ENCODE measurements around the gene SERTAD4. TPM values are rescaled to one million over a fixed set of nuclear protein-coding genes. Genes with fewer than 3 reads are reported as not detected.

The SERTAD4 gene
- total and polyA plus RNA-seq, 2 of the 8 experiments (the other 6 are each of a cell fraction or from before 2014, with no cell fraction given) = 0.54 to 3.2 TPM

- no peak for TF ChIP-seq SIX5 (IDR thresholded peaks at IDR 0.05; ENCODE audit: low read depth, low read length)
- TF ChIP-seq RNF2 (IDR thresholded peaks at IDR 0.05; ENCODE audit: borderline replicate concordance, low read depth, low read length, missing control alignments, poor library complexity, severe bottlenecking) = no peak
- TF ChIP-seq CTCF (IDR thresholded peaks at IDR 0.05; ENCODE audit: control extremely low read depth in 1 of 3, insufficient read depth in 1 of 3, low read depth in 1 of 3, low read length in 3 of 3) = no peak
- no peak; the same call in 1 of the 2 replicates for TF ChIP-seq E2F6 (IDR thresholded peaks at IDR 0.05)
- TF ChIP-seq TCF12 (IDR thresholded peaks at IDR 0.05; ENCODE audit: low read depth, low read length) = no peak
- 0 out of 2 replicates have a peak, but pooled peaks have one; percentile 18 for TF ChIP-seq TAF1 (IDR thresholded peaks at IDR 0.05; ENCODE audit: low read depth, low read length)
- 0 out of 3 replicates have a peak, but pooled peaks of 1 of the 2 experiments have one; percentile 21 for TF ChIP-seq POLR2A (IDR thresholded peaks at IDR 0.05; ENCODE audit: control extremely low read depth in 1 of 2, low read depth in 2 of 2, low read length in 2 of 2)
- no peak for TF ChIP-seq USF2 (IDR thresholded peaks at IDR 0.05; ENCODE audit: low read length)
- TF ChIP-seq PHF8 (conservative IDR thresholded peaks at IDR 0.05; ENCODE audit: low read depth, low read length) = 0 out of 2 replicates have a peak, but pooled peaks have one; percentile 8
- 0 out of 4 replicates have a peak, but pooled peaks of 1 of the 2 experiments have one; percentile 29 for TF ChIP-seq SIN3A (conservative IDR thresholded peaks at IDR 0.05 in 1 of 2, IDR thresholded peaks at IDR 0.05 in 1 of 2; ENCODE audit: low read depth in 1 of 2, low read length in 2 of 2)
- no peak for TF ChIP-seq JUND (IDR thresholded peaks at IDR 0.05; ENCODE audit: low read length)
- no peak for TF ChIP-seq CREB1 (IDR thresholded peaks at IDR 0.05)
- TF ChIP-seq KDM5A (IDR thresholded peaks at IDR 0.05; ENCODE audit: low read length) = no peak
- 0 out of 2 replicates have a peak, but pooled peaks have one; percentile 1 for TF ChIP-seq MAX (IDR thresholded peaks at IDR 0.05)
- TF ChIP-seq EZH2 (IDR thresholded peaks at IDR 0.05; ENCODE audit: low read depth, low read length, severe bottlenecking) = peak; percentile 51
- TF ChIP-seq SUZ12 (IDR thresholded peaks at IDR 0.05; ENCODE audit: low read length) = peak; percentile 20; the same call in 1 of the 2 replicates
- no peak for TF ChIP-seq EGR1 (IDR thresholded peaks at IDR 0.05; ENCODE audit: borderline replicate concordance, low read depth, low read length)
- TF ChIP-seq POLR2AphosphoS5 (IDR thresholded peaks at IDR 0.05; ENCODE audit: low read depth, low read length) = no peak
- no peak for TF ChIP-seq CEBPB (IDR thresholded peaks at IDR 0.05; ENCODE audit: low read depth, low read length)
Observed at GRCh38 chr1:210251680-210252490, 19.3 kb downstream of the SERTAD4 start (continued).

Measured in H1 (cell line).